GM12878 (cell line): ENCODE results near the gene SEC31A. TPM values are rescaled to one million over a fixed set of nuclear protein-coding genes. Genes with fewer than 3 reads are reported as not detected.

Experiments
- ATAC-seq: fragments of 200-7000 bp; cut with Tn5 transposase; 3 replicates; pipeline ENCODE4 v1.9.1; 2020; ENCODE audit warnings: mild to moderate bottlenecking, moderate library complexity
- BruUV-seq: library from RNA; stranded (reverse); fragments of 400-500 nt; replicated peaks from 2 replicates; lab custom pipeline; 2021; lab: Mats Ljungman, UMichigan
- CTCF ChIA-PET: fragments of 300-600 bp; sonication (Branson Sonifier 250); formaldehyde crosslinking; extraction: SDS; loops from one replicate; lab custom pipeline; 2021; ENCODE audit warnings: inconsistent platforms; lab: Yijun Ruan, JAX
- POLR2A ChIA-PET: fragments of 350-600 bp; formaldehyde crosslinking; extraction: SDS; loops from one replicate; lab custom pipeline; 2021; ENCODE audit warnings: inconsistent platforms; lab: Charles Lee
- RAD21 ChIA-PET: fragments of 300-600 bp; sonication (Branson Sonifier 250); formaldehyde crosslinking; loops from one replicate; lab custom pipeline; 2023; ENCODE audit warnings: antibody characterized with exemption; ENCODE audit not compliant: unreplicated experiment; lab: Charles Lee
- SMC1A ChIA-PET: fragments of 300-600 bp; sonication (Branson Sonifier 250); formaldehyde crosslinking; loops from one replicate; lab custom pipeline; 2023; ENCODE audit not compliant: unreplicated experiment, uncharacterized antibody; lab: Charles Lee
- DNase-seq: peaks from one replicate; pipeline ENCODE4 v3.0.0-alpha.2; 2011; ENCODE audit warnings: low read depth, low spot score
- FAIRE-seq: peaks from 3 replicates; lab custom pipeline; 2011; peaks lifted over from hg19 to GRCh38; lab: Jason Lieb, UNC
- H2AFZ ChIP-seq: 2 replicates; pipeline ENCODE4 v1.6.0; 2011; ENCODE audit warnings: low read depth, low read length, control low read depth; ENCODE audit not compliant: control insufficient read depth
- H3K27ac ChIP-seq: 2 replicates; pipeline ENCODE4 v1.5.1; 2011; ENCODE audit warnings: control low read depth; ENCODE audit not compliant: control insufficient read depth, insufficient read depth
- H3K27me3 ChIP-seq, 2 experiments: replicated peaks in 1 of 2; 2 replicates each; pipeline versions ENCODE4 v1.6.0 to v1.6.1; 2011; ENCODE audit warnings: low read length in 1 of 2; ENCODE audit not compliant: control insufficient read depth in 2 of 2, insufficient read depth in 2 of 2
- H3K36me3 ChIP-seq, 2 experiments: 2 replicates each; pipeline ENCODE4 v1.5.1; 2011; ENCODE audit warnings: low read length in 1 of 2; ENCODE audit not compliant: control insufficient read depth in 2 of 2, insufficient read depth in 2 of 2
- H3K4me1 ChIP-seq: 2 replicates; pipeline ENCODE4 v1.6.1; 2011; ENCODE audit warnings: mild to moderate bottlenecking, low read length, moderate library complexity, mixed read lengths; ENCODE audit not compliant: control insufficient read depth, insufficient read depth
- H3K4me2 ChIP-seq: 2 replicates; pipeline ENCODE4 v1.6.0; 2011; ENCODE audit warnings: control low read depth; ENCODE audit not compliant: control insufficient read depth, insufficient read depth
- H3K4me3 ChIP-seq: fragments of 200-600 bp; sonication (generic); 2 replicates; pipeline ENCODE4 v1.5.1; 2016
- H3K79me2 ChIP-seq: 2 replicates; pipeline ENCODE4 v1.6.0; 2011; ENCODE audit warnings: low read length; ENCODE audit not compliant: control insufficient read depth, insufficient read depth
- H3K9ac ChIP-seq: 2 replicates; pipeline ENCODE4 v1.8.0; 2011; ENCODE audit warnings: low read length, control low read depth, mixed read lengths; ENCODE audit not compliant: control insufficient read depth, insufficient read depth
- H3K9me3 ChIP-seq: replicated peaks from 3 replicates; pipeline ENCODE4 v1.5.1; 2011; ENCODE audit warnings: mild to moderate bottlenecking, low read length; ENCODE audit not compliant: control insufficient read depth, insufficient read depth
- H4K20me1 ChIP-seq: 2 replicates; pipeline ENCODE4 v1.6.0; 2011; ENCODE audit not compliant: control insufficient read depth, insufficient read depth
- FOXK2 ChIP-seq: fragments of 450-650 bp; IDR thresholded peaks from 2 replicates; pipeline ENCODE4 v1.6.1; 2017; ENCODE audit warnings: mild to moderate bottlenecking, moderate library complexity
- IKZF1 ChIP-seq: fragments of 450-650 bp; conservative IDR thresholded peaks from 2 replicates; pipeline ENCODE4 v1.6.1; 2017; ENCODE audit warnings: antibody characterized with exemption, mild to moderate bottlenecking
- IRF4 ChIP-seq: IDR thresholded peaks from 2 replicates; pipeline ENCODE4 v1.6.1; 2011; ENCODE audit warnings: low read depth, low read length
- KAT2A ChIP-seq: conservative IDR thresholded peaks from 2 replicates; pipeline ENCODE4 v1.6.1; 2011; ENCODE audit warnings: low read depth, low read length; ENCODE audit not compliant: control insufficient read depth
- MEF2B ChIP-seq: fragments of 450-650 bp; IDR thresholded peaks from 2 replicates; pipeline ENCODE4 v1.6.1; 2018; ENCODE audit warnings: mild to moderate bottlenecking, moderate library complexity; ENCODE audit not compliant: partially characterized antibody, poor library complexity, severe bottlenecking
- RELA ChIP-seq: fragments of 450-650 bp; IDR thresholded peaks from 2 replicates; pipeline ENCODE4 v1.8.0; 2014; ENCODE audit warnings: borderline replicate concordance; ENCODE audit not compliant: partially characterized antibody
- TAF1 ChIP-seq: IDR thresholded peaks from 2 replicates; pipeline ENCODE4 v1.6.1; 2011; ENCODE audit warnings: mild to moderate bottlenecking, low read depth, low read length, borderline replicate concordance
- WGBS: methylation state at CpG from one replicate; pipeline ENCODE4 v1.1.6; 2016; ENCODE audit warnings: low lambda C conversion rate; ENCODE audit not compliant: insufficient replicate concordance, insufficient coverage; ENCODE audit errors: missing lambda C conversion rate; 5-methylcytosine and 5-hydroxymethylcytosine counted together
- in situ Hi-C: fragments of 300-500 bp; cut with MboI; formaldehyde crosslinking; loops from 9 replicates; pipeline ENCODE4 v1.14.3; 2018; ENCODE audit warnings: mixed read lengths
- intact Hi-C: fragments of 100-400 bp; cut with micrococcal nuclease; formaldehyde crosslinking; loops from one replicate; pipeline ENCODE4 v1.14.2; 2022; ENCODE audit not compliant: unreplicated experiment
- polyA plus RNA-seq, 11 experiments: library from polyadenylated mRNA; depleted of rRNA in 4 of 11; unstranded in 6 of 11; stranded (reverse) in 5 of 11; fragments of >200 nt; fragmentation: Nextera tagmentation in 4 of 11; fragmentation: Illumina TruSeq in 1 of 11; extraction: Ambion mirVana in 4 of 11; extraction: Trizol in 1 of 11; gene quantifications; 1 replicate in 1 of 11; 2 replicates in 10 of 11; pipeline versions ENCODE4 v1.2.1 to v1.2.3, GENCODE V29; 2011 to 2016; ENCODE audit warnings: inconsistent platforms in 2 of 11, missing spikeins in 2 of 11, low read depth in 1 of 11
- total RNA-seq, 4 experiments: library from RNA; depleted of rRNA in 3 of 4; stranded (reverse); fragments of >200 nt in 3 of 4; fragmentation: Illumina TruSeq in 1 of 4; extraction: Trizol in 1 of 4; gene quantifications; 2 replicates each; pipeline versions ENCODE4 v1.2.1 to v1.2.3, GENCODE V29; 2013 to 2021
- TF ChIP-seq, protein P1 (sequence below): IDR thresholded peaks from 2 replicates; pipeline ENCODE4 v1.6.1; 2012; ENCODE audit warnings: low read depth, low read length, improper control_type of control experiment
- TF ChIP-seq, protein P2 (sequence below): IDR thresholded peaks from 2 replicates; pipeline ENCODE4 v1.6.1; 2011; ENCODE audit warnings: mild to moderate bottlenecking, low read depth, low read length, moderate library complexity; ENCODE audit not compliant: insufficient replicate concordance
- TF ChIP-seq, protein P3 (sequence below): fragments of 450-650 bp; IDR thresholded peaks from 2 replicates; pipeline ENCODE4 v1.6.1; 2017; ENCODE audit warnings: antibody characterized with exemption, mild to moderate bottlenecking, moderate library complexity
- TF ChIP-seq, protein P4 (sequence below): fragments of 450-650 bp; IDR thresholded peaks from 2 replicates; pipeline ENCODE4 v1.6.1; 2017; ENCODE audit warnings: mild to moderate bottlenecking, moderate library complexity

The SEC31A gene
- total and polyA plus RNA-seq, 10 of the 15 experiments (the other 5 are each of a cell fraction or from before 2014, with no cell fraction given) = 74.6 to 171 (median 129) TPM

DNA sequence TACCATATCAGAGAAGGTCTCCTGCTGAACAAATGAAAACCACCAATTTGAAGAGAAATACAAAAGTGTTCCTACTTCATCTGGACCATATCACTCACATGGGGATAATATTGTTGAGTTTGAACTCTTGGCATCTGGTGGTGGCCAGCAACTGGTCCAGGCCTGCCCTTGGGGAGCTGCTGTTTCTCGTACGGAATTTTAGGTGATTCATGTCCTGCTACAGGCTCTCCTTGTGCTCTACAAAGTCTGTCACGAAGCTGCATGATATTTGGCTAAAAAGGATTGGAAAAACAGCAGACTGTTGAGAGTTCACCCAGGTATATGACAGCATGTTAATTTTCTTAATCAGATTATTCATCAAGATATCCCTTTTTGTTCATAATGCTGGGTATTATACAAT is 42.2 kb downstream of the SEC31A start:
- Histone ChIP-seq H3K27ac (no peak overlapping the region), H2AFZ (no peak overlapping the region), H3K4me3 (no peak overlapping the region), H3K9ac (no peak overlapping the region), H3K27me3 (no peaks in the 10 kb centered on the region), H3K36me3 (peaks cover 14 to 35% of the 10 kb centered on the region in 2 experiments), H3K79me2 (no peaks in the 10 kb centered on the region), H3K4me2 (no peak overlapping the region), H4K20me1 (no peaks in the 10 kb centered on the region), H3K9me3 (no peaks in the 10 kb centered on the region), H3K4me1 (no peaks in the 10 kb centered on the region)
- SMC1A ChIA-PET = no interaction called here
- TF ChIP-seq RELA (no peak), IKZF1 (no peak), MEF2B (no peak), IRF4 (no peak), KAT2A (no peak), TAF1 (no peak), FOXK2 (no peak)
- TF ChIP-seq, protein P1, sequence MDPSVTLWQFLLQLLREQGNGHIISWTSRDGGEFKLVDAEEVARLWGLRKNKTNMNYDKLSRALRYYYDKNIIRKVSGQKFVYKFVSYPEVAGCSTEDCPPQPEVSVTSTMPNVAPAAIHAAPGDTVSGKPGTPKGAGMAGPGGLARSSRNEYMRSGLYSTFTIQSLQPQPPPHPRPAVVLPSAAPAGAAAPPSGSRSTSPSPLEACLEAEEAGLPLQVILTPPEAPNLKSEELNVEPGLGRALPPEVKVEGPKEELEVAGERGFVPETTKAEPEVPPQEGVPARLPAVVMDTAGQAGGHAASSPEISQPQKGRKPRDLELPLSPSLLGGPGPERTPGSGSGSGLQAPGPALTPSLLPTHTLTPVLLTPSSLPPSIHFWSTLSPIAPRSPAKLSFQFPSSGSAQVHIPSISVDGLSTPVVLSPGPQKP = no peak
- TF ChIP-seq, protein P2, sequence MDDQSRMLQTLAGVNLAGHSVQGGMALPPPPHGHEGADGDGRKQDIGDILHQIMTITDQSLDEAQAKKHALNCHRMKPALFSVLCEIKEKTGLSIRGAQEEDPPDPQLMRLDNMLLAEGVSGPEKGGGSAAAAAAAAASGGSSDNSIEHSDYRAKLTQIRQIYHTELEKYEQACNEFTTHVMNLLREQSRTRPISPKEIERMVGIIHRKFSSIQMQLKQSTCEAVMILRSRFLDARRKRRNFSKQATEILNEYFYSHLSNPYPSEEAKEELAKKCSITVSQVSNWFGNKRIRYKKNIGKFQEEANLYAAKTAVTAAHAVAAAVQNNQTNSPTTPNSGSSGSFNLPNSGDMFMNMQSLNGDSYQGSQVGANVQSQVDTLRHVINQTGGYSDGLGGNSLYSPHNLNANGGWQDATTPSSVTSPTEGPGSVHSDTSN = no peak
- TF ChIP-seq, protein P3, sequence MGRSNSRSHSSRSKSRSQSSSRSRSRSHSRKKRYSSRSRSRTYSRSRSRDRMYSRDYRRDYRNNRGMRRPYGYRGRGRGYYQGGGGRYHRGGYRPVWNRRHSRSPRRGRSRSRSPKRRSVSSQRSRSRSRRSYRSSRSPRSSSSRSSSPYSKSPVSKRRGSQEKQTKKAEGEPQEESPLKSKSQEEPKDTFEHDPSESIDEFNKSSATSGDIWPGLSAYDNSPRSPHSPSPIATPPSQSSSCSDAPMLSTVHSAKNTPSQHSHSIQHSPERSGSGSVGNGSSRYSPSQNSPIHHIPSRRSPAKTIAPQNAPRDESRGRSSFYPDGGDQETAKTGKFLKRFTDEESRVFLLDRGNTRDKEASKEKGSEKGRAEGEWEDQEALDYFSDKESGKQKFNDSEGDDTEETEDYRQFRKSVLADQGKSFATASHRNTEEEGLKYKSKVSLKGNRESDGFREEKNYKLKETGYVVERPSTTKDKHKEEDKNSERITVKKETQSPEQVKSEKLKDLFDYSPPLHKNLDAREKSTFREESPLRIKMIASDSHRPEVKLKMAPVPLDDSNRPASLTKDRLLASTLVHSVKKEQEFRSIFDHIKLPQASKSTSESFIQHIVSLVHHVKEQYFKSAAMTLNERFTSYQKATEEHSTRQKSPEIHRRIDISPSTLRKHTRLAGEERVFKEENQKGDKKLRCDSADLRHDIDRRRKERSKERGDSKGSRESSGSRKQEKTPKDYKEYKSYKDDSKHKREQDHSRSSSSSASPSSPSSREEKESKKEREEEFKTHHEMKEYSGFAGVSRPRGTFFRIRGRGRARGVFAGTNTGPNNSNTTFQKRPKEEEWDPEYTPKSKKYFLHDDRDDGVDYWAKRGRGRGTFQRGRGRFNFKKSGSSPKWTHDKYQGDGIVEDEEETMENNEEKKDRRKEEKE = no peak
- TF ChIP-seq, protein P4, sequence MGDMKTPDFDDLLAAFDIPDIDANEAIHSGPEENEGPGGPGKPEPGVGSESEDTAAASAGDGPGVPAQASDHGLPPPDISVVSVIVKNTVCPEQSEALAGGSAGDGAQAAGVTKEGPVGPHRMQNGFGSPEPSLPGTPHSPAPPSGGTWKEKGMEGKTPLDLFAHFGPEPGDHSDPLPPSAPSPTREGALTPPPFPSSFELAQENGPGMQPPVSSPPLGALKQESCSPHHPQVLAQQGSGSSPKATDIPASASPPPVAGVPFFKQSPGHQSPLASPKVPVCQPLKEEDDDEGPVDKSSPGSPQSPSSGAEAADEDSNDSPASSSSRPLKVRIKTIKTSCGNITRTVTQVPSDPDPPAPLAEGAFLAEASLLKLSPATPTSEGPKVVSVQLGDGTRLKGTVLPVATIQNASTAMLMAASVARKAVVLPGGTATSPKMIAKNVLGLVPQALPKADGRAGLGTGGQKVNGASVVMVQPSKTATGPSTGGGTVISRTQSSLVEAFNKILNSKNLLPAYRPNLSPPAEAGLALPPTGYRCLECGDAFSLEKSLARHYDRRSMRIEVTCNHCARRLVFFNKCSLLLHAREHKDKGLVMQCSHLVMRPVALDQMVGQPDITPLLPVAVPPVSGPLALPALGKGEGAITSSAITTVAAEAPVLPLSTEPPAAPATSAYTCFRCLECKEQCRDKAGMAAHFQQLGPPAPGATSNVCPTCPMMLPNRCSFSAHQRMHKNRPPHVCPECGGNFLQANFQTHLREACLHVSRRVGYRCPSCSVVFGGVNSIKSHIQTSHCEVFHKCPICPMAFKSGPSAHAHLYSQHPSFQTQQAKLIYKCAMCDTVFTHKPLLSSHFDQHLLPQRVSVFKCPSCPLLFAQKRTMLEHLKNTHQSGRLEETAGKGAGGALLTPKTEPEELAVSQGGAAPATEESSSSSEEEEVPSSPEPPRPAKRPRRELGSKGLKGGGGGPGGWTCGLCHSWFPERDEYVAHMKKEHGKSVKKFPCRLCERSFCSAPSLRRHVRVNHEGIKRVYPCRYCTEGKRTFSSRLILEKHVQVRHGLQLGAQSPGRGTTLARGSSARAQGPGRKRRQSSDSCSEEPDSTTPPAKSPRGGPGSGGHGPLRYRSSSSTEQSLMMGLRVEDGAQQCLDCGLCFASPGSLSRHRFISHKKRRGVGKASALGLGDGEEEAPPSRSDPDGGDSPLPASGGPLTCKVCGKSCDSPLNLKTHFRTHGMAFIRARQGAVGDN = no peak
- POLR2A ChIA-PET = no interaction called here
- RAD21 ChIA-PET = no interaction called here
- ATAC-seq = no peak
- BruUV-seq = no TSS peak
- FAIRE-seq = no peak
- CTCF ChIA-PET = no interaction called here
- no peak for DNase-seq
- 100% methylated on average over 3 of the region's 3 CpGs for WGBS
- intact Hi-C loops (no loop called here), in situ Hi-C loops (no loop called here)
